Heart left ventricle (tissue), 13 donors: ENCODE measurements around the gene TEX9.

Source experiments
- POLR2A ChIP-seq, 2 donors: fragments of 450-650 bp; IDR thresholded peaks; one replicate each; pipeline ENCODE4 v1.6.1; 2017; ENCODE audit warnings: antibody characterized with exemption in 2 of 2, mild to moderate bottlenecking in 2 of 2, moderate library complexity in 2 of 2
- TF ChIP-seq, protein P1 (sequence below), 12 donors: fragments of 200-600 bp; sonication (generic) in 4 of 12; IDR thresholded peaks; one replicate each; pipeline versions ENCODE4 v1.5.0 to v1.8.0; 2018 to 2022; ENCODE audit warnings: antibody characterized with exemption in 12 of 12, mild to moderate bottlenecking in 5 of 12
- donor health status: ischemic (EF 13 %, LVEDD 7.1; RV severe dilation, severe dysfunction).
- donor health status: DM: no; HTN: yes; CAD: no.
- donor health status: DM: no; HTN: no; CAD: no.
- donor health status: ischemic (EF 25% LVEDD 6.9; RV normal size, moderate dysfunction).
- donor health status: ischemic (EF 25% LVEDD 5.7; RV mildly dilated, moderate dysfunction).
- donor health status: ischemic (EF 35%, LVEDD 5.7; RV mildly dilated, moderate dysfunction).
- donor health status: nonischemic (EF 11% LVEDD 7.7; RV severe dilation, severe dysfunction).
- donor health status: DM: yes; HTN: yes; CAD: no.
- donor health status: PGD.
- donor health status: ischemic (EF 29% LVEDD 5.4; RV normal size, mild dysfunction).
- donor health status: nonischemic (EF 23%, LVEDD 6.1; RV moderate dilation, normal function).

DNA sequence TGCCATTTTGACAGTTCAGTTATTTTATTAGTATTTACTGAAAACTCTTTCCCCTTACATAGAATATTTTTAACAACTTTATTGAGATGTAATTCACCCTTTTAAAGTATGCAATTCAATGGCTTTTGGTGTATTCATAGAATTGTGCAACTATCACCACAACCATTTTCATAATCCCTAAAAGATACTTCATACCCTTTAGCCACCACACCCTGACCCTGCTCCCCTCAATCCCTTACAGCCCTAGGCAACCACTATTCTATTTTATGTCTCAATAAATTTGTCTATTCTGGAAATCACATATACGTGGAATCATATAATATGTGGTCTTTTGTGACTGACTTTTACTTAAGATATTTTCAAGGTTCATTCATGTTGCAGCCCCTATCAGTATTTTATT lies 29.7 kb downstream of the TEX9 start:
- no peak for TF ChIP-seq POLR2A (IDR thresholded peaks at IDR 0.05)
- TF ChIP-seq, protein P1, sequence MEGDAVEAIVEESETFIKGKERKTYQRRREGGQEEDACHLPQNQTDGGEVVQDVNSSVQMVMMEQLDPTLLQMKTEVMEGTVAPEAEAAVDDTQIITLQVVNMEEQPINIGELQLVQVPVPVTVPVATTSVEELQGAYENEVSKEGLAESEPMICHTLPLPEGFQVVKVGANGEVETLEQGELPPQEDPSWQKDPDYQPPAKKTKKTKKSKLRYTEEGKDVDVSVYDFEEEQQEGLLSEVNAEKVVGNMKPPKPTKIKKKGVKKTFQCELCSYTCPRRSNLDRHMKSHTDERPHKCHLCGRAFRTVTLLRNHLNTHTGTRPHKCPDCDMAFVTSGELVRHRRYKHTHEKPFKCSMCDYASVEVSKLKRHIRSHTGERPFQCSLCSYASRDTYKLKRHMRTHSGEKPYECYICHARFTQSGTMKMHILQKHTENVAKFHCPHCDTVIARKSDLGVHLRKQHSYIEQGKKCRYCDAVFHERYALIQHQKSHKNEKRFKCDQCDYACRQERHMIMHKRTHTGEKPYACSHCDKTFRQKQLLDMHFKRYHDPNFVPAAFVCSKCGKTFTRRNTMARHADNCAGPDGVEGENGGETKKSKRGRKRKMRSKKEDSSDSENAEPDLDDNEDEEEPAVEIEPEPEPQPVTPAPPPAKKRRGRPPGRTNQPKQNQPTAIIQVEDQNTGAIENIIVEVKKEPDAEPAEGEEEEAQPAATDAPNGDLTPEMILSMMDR (IDR thresholded peaks at IDR 0.05): no peak
